NCI-H510A treated with DMSO at 0.1 percent for 48 hours (cell line): ENCODE data around the gene STRN.

Experiments used
- DNase-seq: peaks from one replicate; lab custom pipeline; 2025; lab: John Stamatoyannopoulos, UW

STRN gene

GRCh38 chr2:36797324-36798070 is 168.8 kb downstream of the STRN start:
- no peak for DNase-seq
